DOHH2 (cell line): ENCODE data around the gene THEM4.

Source experiments
- H3F3A ChIP-seq: fragments of 200-600 bp; sonication (generic), shearing (Covaris generic); 2 replicates; pipeline ENCODE4 v1.6.0; 2016; ENCODE audit warnings: antibody characterized with exemption, mild to moderate bottlenecking; ENCODE audit not compliant: control insufficient read depth, insufficient read depth
- H3K27ac ChIP-seq: fragments of 200-600 bp; sonication (generic); 2 replicates; pipeline ENCODE4 v1.5.1; 2014; ENCODE audit warnings: low read depth, mild to moderate bottlenecking, low read length, moderate library complexity
- H3K27me3 ChIP-seq: fragments of 200-600 bp; sonication (generic); 2 replicates; pipeline ENCODE4 v1.6.1; 2014; ENCODE audit warnings: mild to moderate bottlenecking, low read length, mixed read lengths; ENCODE audit not compliant: control insufficient read depth
- H3K36me3 ChIP-seq: fragments of 200-600 bp; sonication (generic); 2 replicates; pipeline ENCODE4 v1.6.1; 2014; ENCODE audit warnings: mild to moderate bottlenecking, low read length, moderate library complexity, mixed read lengths; ENCODE audit not compliant: control insufficient read depth
- H3K4me1 ChIP-seq: fragments of 200-600 bp; sonication (generic); 2 replicates; pipeline ENCODE4 v1.6.1; 2014; ENCODE audit warnings: mild to moderate bottlenecking, low read length, mixed read lengths; ENCODE audit not compliant: control insufficient read depth
- H3K4me2 ChIP-seq: fragments of 200-600 bp; sonication (generic); 2 replicates; pipeline ENCODE4 v1.6.0; 2014; ENCODE audit warnings: mild to moderate bottlenecking, low read length, moderate library complexity
- H3K4me3 ChIP-seq: fragments of 200-600 bp; sonication (generic); 2 replicates; pipeline ENCODE4 v1.5.1; 2014; ENCODE audit warnings: mild to moderate bottlenecking, low read length, mixed read lengths
- H3K79me2 ChIP-seq: fragments of 200-600 bp; sonication (generic); 2 replicates; pipeline ENCODE4 v1.6.1; 2014; ENCODE audit warnings: mild to moderate bottlenecking, low read length, mixed read lengths; ENCODE audit not compliant: control insufficient read depth
- H3K9me2 ChIP-seq: fragments of 200-600 bp; sonication (generic); replicated peaks from 2 replicates; pipeline ENCODE4 v1.6.1; 2014; ENCODE audit warnings: mild to moderate bottlenecking, low read length, mixed read lengths; ENCODE audit not compliant: control insufficient read depth
- H3K9me3 ChIP-seq: fragments of 200-600 bp; sonication (generic); 2 replicates; pipeline ENCODE4 v1.6.1; 2014; ENCODE audit warnings: antibody characterized with exemption, low read length, mixed read lengths; ENCODE audit not compliant: control insufficient read depth, insufficient read depth
- H4K20me1 ChIP-seq: fragments of 200-600 bp; sonication (generic); 2 replicates; pipeline ENCODE4 v1.6.0; 2014; ENCODE audit warnings: low read depth, mild to moderate bottlenecking, antibody characterized with exemption, low read length, moderate library complexity; ENCODE audit not compliant: control insufficient read depth, insufficient read depth
- EZH2phosphoT487 ChIP-seq: fragments of 200-600 bp; sonication (generic); IDR thresholded peaks from 2 replicates; pipeline ENCODE4 v1.6.1; 2017; ENCODE audit warnings: borderline replicate concordance, mild to moderate bottlenecking, antibody characterized with exemption, low read length, moderate library complexity, mixed read lengths
- TF ChIP-seq, protein P1 (sequence below): fragments of 200-600 bp; sonication (generic); IDR thresholded peaks from one replicate; pipeline ENCODE4 v1.5.1; 2014; ENCODE audit warnings: antibody characterized with exemption, mild to moderate bottlenecking, low read depth, low read length; ENCODE audit not compliant: poor library complexity, severe bottlenecking

The THEM4 gene

GRCh38 chr1:151953409-151954094, 44.2 kb upstream of the THEM4 start:
- no peaks in the 10 kb centered on the region for H3K9me3 ChIP-seq
- peak overlapping the region; percentile 67 for H3K4me3 ChIP-seq
- peak overlapping the region; percentile 92 for H3K27ac ChIP-seq
- peaks cover 12% of the 10 kb centered on the region for H3K79me2 ChIP-seq
- no peaks in the 10 kb centered on the region for H3K36me3 ChIP-seq
- TF ChIP-seq, protein P1, sequence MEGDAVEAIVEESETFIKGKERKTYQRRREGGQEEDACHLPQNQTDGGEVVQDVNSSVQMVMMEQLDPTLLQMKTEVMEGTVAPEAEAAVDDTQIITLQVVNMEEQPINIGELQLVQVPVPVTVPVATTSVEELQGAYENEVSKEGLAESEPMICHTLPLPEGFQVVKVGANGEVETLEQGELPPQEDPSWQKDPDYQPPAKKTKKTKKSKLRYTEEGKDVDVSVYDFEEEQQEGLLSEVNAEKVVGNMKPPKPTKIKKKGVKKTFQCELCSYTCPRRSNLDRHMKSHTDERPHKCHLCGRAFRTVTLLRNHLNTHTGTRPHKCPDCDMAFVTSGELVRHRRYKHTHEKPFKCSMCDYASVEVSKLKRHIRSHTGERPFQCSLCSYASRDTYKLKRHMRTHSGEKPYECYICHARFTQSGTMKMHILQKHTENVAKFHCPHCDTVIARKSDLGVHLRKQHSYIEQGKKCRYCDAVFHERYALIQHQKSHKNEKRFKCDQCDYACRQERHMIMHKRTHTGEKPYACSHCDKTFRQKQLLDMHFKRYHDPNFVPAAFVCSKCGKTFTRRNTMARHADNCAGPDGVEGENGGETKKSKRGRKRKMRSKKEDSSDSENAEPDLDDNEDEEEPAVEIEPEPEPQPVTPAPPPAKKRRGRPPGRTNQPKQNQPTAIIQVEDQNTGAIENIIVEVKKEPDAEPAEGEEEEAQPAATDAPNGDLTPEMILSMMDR = no peak
- TF ChIP-seq EZH2phosphoT487 = no peak
- H3F3A ChIP-seq = peaks cover 7% of the 10 kb centered on the region
- H3K27me3 ChIP-seq = no peaks in the 10 kb centered on the region
- peak overlapping the region; percentile 68 for H3K4me2 ChIP-seq
- no peaks in the 10 kb centered on the region for H4K20me1 ChIP-seq
- H3K9me2 ChIP-seq = no peaks in the 10 kb centered on the region
- peaks cover 78% of the 10 kb centered on the region for H3K4me1 ChIP-seq

- H3K4me1 ChIP-seq = peaks cover 78% of the 10 kb centered on the region
- peaks cover 12% of the 10 kb centered on the region for H3K79me2 ChIP-seq
- H3K9me3 ChIP-seq = no peaks in the 10 kb centered on the region
- no peaks in the 10 kb centered on the region for H3K27me3 ChIP-seq
- TF ChIP-seq EZH2phosphoT487 = no peak
- TF ChIP-seq, protein P1 = no peak
- no peaks in the 10 kb centered on the region for H3K36me3 ChIP-seq
- H3K9me2 ChIP-seq = no peaks in the 10 kb centered on the region
- no peaks in the 10 kb centered on the region for H4K20me1 ChIP-seq
- peaks cover 7% of the 10 kb centered on the region for H3F3A ChIP-seq
- peak overlapping the region; percentile 67 for H3K4me3 ChIP-seq
- H3K27ac ChIP-seq = peak overlapping the region; percentile 92
- H3K4me2 ChIP-seq = peak overlapping the region; percentile 68
Observed at GRCh38 chr1:151952811-151953210, 43.5 kb upstream of the THEM4 start.

DNA sequence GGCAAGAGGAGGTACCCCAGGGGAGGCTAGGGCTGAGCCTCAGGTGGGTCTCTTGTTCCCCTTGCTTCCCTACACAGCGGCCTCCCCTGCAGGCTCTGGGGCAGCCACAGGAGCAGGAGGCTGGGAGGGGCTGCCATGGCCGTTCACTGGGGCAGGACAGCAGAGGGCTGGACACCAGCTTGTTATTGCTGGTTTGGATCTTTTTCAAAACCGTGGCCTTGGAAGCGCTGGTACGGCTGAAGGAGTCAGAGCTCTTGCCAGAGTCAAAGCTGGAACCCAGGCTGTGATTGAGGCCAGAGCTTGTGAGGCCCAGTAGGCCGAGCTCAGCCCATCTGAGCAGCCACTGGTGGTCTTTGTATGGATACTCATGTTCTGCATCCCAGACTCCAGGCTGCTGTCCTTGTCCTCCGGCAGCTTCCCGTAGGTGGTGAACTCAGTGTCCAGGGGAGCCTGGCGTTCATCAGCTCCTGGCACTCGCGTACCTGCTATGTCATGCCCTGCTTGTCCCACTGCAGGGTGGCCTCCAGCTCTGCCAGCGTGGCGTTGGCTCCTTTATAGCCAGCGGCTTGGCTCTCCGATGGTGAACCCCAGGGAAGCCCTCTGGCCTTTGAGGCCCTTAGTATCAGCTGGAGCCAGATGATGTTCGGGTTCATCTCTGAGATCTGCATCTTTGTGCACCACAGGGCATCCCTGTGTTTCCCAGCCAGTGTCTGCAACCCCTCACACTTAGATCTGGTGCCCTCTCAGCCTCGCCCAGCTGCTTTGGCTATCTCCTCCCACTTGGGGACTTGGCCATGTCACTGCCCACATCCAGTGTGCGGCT, 40.3 kb upstream of the THEM4 start:
- Histone ChIP-seq H4K20me1 (no peaks in the 10 kb centered on the region), H3K4me2 (no peak overlapping the region), H3K27me3 (no peaks in the 10 kb centered on the region), H3K36me3 (no peaks in the 10 kb centered on the region), H3K9me2 (no peaks in the 10 kb centered on the region), H3K79me2 (peaks cover 5% of the 10 kb centered on the region), H3K4me3 (no peak overlapping the region), H3K4me1 (peaks cover 79% of the 10 kb centered on the region), H3F3A (peaks cover 5% of the 10 kb centered on the region), H3K27ac (no peak overlapping the region), H3K9me3 (no peaks in the 10 kb centered on the region)
- TF ChIP-seq, protein P1 = no peak
- TF ChIP-seq EZH2phosphoT487 = no peak
